ENCODE results near the gene MAT2A.

MAT2A gene

GRCh38 chr2:85538507-85539360 lies at the start of gene MAT2A:
MAT2A (plus strand) TSS chr2:85539168; CDS start chr2:85539288, 120 bp downstream.
- peak; percentile 87 to 88 for DNase-seq (ENCODE audit: low read depth in 1 of 2, low spot score in 1 of 2)

- no peak for DNase-seq (ENCODE audit: low read depth in 1 of 2, low spot score in 1 of 2)
Measured at GRCh38 chr2:85490861-85491755, 47.9 kb upstream of the MAT2A start.

- no peak for DNase-seq (ENCODE audit: low read depth in 1 of 2, low spot score in 1 of 2)
Measured at GRCh38 chr2:85496436-85496835, 42.5 kb upstream of the MAT2A start.

GRCh38 chr2:85497944-85498630 lies 40.9 kb upstream of the MAT2A start:
- DNase-seq (ENCODE audit: low read depth in 1 of 2, low spot score in 1 of 2), result no peak

- no peak for DNase-seq (ENCODE audit: low read depth in 1 of 2, low spot score in 1 of 2)
Measured at GRCh38 chr2:85501248-85501647, 37.7 kb upstream of the MAT2A start.

- DNase-seq (ENCODE audit: low read depth in 1 of 2, low spot score in 1 of 2), result no peak
Measured at GRCh38 chr2:85502720-85503119, 36.2 kb upstream of the MAT2A start.

GRCh38 chr2:85503168-85503850 lies 35.7 kb upstream of the MAT2A start:
- DNase-seq (ENCODE audit: low read depth in 1 of 2, low spot score in 1 of 2), result no peak

- DNase-seq (ENCODE audit: low read depth in 1 of 2, low spot score in 1 of 2), result no peak
Measured at GRCh38 chr2:85503851-85504777, 34.9 kb upstream of the MAT2A start.

GRCh38 chr2:85504778-85505261 lies 34.1 kb upstream of the MAT2A start:
- no peak for DNase-seq (ENCODE audit: low read depth in 1 of 2, low spot score in 1 of 2)

- DNase-seq (ENCODE audit: low read depth in 1 of 2, low spot score in 1 of 2), result no peak
Measured at GRCh38 chr2:85505551-85506238, 33.3 kb upstream of the MAT2A start.

- no peak for DNase-seq (ENCODE audit: low read depth in 1 of 2, low spot score in 1 of 2)
Measured at GRCh38 chr2:85506768-85507181, 32.2 kb upstream of the MAT2A start.

- no peak for DNase-seq (ENCODE audit: low read depth in 1 of 2, low spot score in 1 of 2)
Measured at GRCh38 chr2:85511008-85511811, 27.8 kb upstream of the MAT2A start.

GRCh38 chr2:85514323-85514722 lies 24.6 kb upstream of the MAT2A start:
- DNase-seq (ENCODE audit: low read depth in 1 of 2, low spot score in 1 of 2), result no peak

- DNase-seq (ENCODE audit: low read depth in 1 of 2, low spot score in 1 of 2), result no peak
Measured at GRCh38 chr2:85516653-85517389, 22.1 kb upstream of the MAT2A start.

- no peak for DNase-seq (ENCODE audit: low read depth in 1 of 2, low spot score in 1 of 2)
Measured at GRCh38 chr2:85522090-85522647, 16.8 kb upstream of the MAT2A start.

- DNase-seq (ENCODE audit: low read depth in 1 of 2, low spot score in 1 of 2), result no peak
Measured at GRCh38 chr2:85523062-85523902, 15.7 kb upstream of the MAT2A start.

Data from activated CD4-positive, alpha-beta T cell treated with anti-CD3 and anti-CD28 coated beads, Interleukin-2, amount 50 U/mL, for 24 hours (primary cell).